ENCODE results near the gene EFNB2.

Gene EFNB2

DNA sequence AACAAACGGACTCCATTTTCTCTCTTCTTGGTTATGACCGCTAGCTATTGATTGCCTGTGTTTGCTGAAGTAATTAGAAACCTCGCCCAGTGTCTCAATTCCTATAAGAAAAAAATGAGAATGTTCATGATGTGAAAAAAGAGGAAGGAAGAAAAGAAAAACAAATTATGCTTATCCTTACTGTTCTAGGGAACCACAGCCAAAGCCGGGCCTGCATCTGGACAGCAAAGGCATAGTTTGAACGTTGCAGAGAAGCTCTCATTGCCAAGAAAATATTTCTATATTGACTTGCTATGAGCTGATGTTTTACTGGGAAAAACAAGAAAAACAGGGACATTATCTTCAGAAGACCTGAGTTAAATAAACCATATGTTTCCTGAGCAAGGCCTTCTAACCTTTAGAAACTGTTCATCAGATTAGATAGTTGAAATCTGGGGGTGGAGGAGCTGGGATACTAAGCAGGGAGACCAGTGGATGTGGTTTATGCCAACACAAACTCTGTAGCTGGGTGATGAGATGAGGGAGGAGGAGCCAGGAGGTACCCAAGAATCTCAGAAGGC is 55.0 kb downstream of the EFNB2 start:
- no peak for DNase-seq

DNA sequence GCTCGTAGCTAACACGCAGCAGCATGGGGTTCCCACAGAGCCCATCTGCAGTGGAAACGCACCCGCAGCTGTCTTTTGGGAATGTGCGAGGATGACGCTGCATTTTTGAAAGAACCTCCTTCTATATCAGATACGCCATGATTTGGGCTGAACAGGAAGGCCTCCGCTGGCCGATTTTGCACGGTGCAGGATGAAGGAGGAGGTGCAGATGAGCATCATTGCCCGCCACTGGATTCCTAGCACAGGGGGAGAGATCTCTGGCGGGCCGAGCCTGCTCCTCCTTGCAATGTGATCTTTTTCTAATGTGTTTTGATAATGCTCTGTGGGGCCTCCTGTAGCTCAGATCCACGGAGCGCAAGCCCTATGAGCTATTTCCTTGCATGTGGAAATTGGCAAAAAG is 55.5 kb downstream of the EFNB2 start:
- no peak for DNase-seq

DNA sequence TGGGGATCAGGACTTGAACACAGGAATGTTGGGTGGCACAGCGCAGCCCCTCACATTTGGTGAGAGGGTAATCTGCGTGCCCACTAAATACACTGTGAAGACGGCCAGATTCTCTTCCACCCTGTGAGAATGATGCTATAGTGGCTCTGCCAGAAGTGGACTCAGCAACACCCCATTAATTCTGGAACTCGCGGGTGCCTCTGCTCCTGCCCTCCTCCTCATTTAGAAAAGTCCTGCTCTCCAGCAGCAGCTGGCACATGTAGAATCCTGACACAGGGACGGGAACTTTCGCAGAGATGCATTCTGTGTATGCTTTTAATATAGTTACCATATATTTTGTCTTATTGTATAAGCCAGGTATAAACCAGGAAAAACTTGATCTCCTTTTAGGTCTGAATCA is 57.3 kb downstream of the EFNB2 start:
- DNase-seq = no peak

DNA sequence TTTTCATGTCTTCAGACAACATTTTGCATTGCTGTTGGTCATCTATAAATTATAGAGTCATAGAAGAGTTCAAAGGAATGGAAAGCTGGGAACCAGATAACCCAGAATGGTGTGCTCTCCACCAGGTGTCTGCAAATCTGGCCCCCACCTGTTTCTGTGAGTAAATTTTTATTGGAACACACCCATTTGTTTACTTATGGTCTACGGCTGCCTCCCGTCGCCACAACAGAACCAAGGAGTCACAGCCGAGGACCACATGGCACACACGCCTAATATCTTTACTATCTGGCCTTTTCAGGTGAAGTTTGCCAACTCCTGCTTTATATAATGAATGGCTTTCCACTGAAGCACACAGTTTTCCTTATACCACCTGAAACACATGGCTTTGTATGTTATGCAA is 58.2 kb downstream of the EFNB2 start:
- no peak for DNase-seq

DNA sequence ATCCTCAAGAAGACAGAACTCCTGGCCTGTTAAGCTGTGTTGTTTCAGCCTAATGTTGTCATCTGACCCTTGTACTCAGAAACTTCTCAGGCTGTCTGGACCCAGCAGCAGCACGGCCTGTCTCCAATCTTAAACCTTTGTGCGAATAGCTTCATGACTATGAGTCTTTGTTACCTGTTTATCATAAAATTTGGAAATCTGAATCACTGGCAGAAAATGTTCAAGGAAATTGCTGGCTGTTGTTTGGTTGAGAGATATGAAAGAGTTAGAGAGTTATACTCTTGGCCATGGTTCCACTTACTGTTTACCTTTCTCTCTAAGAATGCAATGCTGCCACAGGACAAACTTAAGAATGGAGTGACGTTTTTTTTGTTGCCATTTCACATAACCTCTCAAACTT is 59.6 kb downstream of the EFNB2 start:
- DNase-seq = no peak

DNA sequence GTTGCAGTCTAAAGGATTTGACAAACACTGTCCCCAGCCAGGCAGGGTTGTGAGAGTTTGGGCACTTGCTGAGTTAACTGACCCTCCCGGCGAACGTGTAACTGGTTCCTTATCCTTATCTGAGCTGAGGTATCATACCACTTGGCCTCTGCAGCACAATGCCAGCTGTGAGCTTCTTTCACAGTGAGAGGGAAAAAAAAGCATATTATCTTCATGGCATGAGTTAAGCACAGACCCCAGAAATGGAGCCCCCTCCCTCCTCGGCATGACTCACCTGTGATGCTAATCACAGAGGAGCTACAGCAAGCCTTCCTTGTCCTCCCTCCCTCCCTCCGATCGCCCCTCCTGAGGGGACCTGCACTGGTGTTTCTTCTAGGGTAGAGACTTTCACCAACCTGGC is 60.5 kb downstream of the EFNB2 start:
- no peak for DNase-seq

DNA sequence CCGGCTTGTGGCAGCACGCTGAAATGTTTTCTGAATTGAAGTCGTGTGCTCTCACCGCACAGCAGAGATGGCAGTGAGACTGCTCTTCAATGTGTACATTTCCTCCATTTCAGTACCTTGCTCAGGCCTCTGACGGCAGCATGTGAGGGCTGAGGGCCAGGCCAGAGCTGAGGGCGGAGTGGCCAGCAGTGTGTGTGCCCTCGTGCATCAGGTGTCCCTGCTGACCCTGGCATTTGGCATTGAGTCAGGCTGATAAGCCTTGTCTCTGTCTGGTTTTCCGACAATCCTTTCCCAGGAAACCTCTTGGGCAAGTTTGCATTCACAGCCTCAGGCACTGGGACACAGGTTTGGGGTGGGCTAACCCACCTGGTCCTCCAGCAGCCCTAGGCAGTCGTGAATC is 62.3 kb downstream of the EFNB2 start:
- DNase-seq = no peak

DNA sequence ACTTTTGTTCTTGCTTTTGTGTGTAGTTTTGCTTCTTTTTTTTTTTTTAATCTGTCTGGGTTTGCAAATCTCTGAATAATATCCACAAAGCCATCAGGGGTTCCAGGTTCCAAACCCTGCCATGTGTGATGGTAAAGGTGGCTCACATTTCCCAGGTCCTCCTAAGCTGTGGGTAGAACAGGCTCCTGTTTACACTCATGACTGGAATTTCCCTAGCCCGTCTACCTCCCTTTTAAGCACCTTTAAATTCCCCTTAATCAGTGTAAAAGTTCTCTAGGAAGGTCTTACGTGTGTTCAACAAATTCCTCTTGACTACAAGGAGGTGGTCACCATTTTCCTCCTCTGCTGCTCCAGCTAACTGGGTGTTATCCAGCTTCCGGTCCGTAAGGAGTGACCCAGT is 62.8 kb downstream of the EFNB2 start:
- DNase-seq = no peak

DNA sequence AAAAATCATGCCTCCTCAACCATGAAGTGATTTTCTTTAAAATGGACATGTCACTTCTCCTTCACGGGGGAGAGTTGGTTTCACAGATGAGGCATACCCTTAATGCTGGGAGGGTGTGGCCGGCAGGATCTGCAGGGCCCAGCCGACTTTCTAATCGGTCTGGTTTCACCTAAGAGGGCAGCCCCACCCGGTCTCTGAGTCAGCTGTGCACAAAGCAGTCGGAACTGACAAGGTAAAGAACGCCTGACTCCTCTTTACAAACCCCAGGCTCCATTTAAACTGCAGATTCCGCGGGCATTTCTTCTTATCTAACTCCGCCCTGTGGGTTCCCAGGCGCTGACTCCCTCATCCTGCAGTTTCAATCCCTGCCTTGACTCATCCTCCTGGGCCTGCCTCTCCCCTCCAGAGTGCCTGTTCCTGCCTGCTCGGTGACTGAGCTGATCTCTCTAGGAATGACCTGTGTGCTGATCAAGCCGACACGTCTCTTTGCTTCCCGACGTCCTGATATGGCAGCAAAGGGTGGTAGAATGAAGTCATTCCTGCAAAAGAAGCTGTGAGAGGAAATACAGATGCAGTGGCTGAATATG is 63.4 kb downstream of the EFNB2 start:
- no peak for DNase-seq

DNA sequence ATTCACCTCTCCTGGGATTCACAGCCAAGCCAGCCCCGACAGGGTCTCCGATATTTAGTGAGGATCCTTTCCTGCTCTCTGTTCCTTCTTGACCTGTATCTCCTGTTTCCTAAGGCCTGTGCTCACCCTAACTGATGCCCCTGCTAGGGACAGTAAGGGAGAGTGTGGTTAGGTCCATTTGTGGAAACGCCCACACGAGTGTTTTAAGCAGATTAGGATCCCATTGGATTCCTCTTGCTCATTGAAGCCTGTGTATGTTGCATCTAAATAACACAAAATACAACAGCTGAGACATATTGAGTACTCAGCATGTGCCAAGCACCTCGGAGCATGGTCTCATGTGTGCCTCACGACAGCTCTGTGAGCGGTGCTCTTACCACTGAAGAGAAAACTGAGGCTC is 64.9 kb downstream of the EFNB2 start:
- DNase-seq = no peak

DNA sequence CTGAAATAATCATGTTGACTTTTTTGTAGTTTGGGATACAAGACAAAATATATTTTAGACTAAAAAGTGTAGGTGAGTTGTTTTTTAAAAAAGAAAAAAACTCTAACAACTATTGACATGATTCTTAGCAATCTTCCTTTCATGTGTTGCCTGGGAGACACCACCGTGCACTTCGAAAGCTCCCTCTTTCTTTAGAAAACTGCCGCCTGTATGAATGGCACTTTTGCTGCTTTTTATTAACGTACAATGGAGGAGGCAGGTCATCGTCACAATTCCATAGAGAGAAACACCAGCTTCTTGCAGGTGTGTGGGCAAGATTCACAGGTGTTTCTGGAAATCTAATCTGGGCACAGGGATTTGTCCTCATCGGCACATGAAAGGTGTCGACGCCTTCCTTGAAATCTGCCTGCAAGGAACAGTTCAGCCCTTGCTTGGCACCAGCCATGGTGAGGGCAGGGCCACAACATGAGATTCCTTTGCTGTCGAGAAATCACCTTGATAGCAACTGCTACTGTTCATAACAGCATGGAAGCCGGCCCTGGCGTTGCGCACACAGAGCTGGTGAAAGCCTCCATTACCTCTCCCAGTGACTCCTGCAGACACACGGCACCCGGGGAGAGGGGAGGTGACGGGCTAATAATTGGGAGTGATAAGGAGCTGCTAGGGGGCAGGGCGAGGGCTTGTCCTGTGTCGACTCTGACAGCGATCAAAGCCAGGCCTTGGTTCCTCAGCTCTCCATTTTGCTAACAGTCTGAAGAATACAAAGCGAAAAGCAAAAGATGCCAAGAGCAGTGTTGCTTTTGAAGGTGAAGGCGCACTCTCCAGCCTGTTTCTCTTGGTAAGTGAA is 66.5 kb downstream of the EFNB2 start:
- DNase-seq = no peak

DNA sequence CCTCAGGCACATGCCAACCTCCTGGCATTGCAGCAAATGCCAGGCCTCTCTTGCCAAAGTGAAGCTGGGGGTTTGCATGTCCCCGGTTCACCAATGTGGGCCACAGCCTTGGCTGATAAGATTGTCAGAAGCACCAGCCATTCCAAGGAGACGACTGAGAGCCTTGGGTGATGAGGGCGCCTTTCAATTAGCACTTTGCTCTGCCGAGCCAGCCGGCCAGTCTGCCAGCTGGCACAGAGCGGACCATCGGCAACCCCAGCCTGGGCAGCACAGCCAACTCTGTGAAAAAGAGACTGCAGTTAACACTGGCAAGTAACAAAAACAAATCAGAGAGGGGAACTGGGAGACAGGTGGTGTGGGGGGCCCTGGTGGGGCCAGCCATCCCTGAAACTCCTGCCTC is 67.3 kb downstream of the EFNB2 start:
- DNase-seq = no peak

DNA sequence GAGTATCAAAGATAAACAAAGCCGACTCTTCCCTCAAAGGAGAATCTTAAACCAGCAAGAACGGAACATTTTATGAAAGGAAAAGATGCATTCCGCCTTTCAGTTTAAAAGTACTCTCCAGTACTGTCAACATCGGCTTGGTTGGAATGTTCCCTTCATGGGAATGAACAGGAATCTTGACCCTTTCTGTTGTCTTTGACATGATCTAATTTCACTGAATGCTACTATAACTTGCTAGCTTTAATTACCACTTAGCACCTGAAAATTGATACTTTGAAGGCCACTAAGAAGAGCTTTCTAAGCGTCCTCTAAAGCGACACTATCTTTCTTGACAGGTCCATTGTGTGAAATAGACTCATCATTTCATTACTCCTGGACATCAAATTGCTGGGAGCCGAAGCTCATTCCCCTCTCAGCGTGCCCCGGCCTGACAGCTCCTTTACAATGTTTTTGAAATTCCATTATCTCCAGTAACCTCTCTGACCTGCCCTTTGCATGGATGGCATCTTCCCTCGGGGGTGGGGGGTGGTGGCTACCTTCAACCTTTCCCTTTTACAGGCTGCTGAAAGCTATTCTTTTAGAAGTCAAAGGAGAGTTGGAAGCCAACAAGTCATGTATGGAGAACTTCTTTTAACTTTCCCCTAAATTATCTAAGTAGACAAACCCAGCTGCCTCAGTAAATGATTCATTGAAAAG is 67.9 kb downstream of the EFNB2 start:
- no peak for DNase-seq

DNA sequence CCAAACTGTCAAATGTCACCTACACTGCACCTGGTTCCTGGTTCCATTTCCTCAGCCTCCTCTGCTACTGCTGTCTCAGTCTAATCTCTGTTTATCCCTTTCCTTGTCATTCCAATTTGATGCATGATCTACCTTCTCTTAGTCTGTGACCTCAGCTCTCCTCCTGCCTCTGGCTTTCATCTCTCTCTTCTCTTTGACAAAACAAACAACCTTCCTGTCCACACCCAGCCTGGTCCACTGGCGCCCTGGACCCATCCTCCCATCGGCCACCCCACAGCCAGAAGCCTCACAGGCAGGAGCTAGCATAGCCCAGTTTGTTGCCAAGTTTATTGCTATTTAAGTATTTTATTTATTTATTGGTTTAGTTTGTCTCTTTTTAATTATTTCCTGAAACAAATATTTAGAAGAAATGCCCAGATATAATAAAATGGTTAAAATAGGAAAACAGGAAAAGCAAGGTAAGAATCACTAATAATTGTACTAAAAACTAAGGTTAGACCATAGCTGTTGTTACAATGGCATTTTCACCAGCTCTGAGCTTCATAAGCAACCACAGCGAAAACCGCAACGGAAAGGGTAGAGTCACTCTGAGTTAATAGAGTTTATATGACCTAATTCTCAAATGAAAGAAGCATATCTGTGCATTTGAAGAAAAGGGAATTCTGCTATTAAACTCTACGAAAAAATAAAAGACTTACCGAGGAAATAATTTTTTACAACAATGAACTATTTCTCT is 68.6 kb downstream of the EFNB2 start:
- no peak for DNase-seq

DNA sequence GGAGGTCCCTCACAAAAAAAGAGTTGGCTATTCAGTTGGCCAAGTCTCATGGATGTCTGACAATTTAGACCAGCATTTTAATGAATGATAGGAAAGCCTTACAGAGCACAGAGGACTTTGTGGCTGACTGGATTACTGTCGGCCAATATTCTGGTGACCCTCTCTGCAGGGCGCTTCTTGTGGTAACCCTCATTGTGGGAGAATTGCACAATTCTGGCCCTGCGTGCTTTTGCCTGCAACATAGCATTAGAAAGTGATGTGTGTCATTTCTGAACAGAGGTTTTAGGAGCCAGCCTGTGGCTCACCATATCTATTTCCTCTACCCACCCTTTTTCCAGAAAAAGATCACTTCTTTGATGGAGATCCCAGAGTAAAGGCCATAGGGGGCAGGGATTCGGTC is 71.4 kb downstream of the EFNB2 start:
- no peak for DNase-seq

DNA sequence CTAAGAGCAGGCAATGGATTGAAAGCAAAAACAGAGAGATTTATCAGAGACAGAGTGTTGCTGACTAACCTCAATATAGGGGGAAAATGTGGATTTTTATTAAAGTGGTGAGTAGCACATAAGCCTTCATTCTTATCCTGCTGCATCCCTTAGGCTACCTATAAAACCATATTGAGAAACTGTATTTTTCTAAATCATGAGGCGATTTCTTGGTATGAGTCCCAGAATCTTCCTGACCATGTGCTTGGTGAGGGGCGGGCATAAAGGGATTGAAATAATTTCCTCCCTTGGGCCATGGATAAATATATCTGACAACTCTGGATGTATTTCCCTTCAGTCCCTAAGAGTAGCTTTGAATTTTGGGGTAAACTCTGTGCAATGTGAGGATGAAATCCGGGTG is 72.8 kb downstream of the EFNB2 start:
- no peak for DNase-seq

DNA sequence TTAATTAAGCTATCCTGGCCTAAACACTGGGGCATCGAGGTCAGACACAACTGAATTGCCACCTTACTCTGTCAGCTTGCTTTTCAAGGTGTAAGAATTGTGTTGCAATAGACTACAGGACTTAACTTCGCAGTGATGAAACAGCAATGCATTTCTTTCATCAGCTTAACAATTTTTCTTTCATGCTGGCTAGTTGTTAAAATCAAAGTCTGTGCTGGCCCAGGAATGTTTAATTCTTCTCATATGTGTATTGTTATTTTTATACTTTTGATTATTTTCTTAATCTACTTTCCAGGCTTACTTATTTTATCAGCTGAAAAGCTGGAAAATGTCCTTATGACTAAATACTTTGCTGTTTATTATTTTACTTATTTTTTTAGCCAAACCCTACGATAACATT is 79.7 kb downstream of the EFNB2 start:
- no peak for DNase-seq

DNA sequence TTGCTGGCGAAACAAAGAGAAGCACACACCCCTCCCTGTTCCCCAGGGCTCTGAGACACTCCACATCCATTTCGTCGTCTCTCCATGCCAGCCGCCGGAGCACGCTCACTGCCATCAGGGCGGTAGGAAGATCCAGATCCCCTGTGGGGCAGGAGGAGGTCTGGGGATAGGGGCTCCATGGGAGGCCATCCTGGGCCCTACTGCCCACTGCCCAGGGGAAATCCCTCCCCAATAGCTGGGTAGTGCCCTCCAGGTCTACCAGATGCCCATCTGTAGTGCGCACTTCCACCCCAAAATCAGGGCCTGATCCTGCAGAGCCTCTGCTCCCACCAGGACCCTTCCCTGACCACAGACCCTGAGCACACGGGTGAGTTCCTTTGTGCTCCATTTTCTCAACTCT is 80.3 kb downstream of the EFNB2 start:
- no peak for DNase-seq

DNA sequence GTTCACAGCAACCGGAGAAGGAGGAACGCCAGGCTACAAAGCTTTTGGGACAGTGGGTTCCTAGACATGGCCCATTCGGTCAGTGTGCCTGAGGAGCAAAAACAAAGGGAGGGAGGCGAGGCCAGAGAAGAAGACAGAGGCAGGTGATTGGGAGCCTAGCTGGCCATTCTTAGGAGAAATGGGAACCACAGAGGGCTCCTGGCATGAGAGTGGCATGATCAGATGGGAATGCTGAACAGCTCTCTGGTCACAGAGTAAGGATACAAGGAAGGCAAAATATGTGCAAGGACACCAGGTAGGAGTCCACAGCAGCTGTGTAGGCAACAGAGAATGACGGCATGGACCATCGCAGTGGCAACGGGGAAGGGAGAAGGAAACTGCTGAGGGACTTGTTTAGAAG is 82.4 kb downstream of the EFNB2 start:
- DNase-seq = no peak

DNA sequence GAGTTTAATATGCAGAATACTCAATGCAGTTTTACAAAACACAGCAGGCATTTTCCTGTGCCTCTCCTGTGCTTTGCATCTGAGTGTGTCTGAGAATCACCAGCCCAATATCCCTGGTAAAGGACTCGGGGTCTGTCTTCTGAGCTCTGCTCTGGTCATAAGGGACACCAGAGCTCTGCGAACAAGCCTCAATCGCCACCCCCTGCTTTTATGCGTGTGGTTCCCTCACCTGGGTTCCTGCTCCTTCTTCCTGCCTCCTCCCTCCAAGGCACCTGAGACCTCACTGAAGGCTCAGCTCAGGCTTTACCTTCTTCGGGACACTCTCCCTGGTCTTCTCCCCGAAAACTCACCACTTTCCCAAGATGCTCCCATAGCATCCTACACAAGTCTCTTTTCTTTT is 84.5 kb downstream of the EFNB2 start:
- DNase-seq = no peak

DNA sequence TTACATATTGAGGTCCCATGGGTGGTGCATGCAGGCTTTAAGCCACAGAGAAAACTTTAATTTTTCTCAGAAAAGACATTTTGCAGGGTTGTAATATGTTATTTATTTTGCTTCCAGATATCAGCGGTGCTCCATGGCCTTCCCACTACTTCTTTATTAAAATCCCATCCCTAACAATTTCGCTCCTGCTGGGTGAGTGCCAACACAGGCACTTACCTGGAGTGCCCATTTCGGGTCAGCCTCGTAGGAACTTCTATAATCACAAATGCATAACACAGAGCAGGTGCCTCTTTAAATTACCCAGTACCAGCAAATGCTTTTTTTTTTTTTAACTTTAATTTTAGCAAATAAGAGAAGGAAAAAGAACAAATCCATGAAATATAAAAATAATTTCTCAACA is 86.4 kb downstream of the EFNB2 start:
- no peak for DNase-seq

DNA sequence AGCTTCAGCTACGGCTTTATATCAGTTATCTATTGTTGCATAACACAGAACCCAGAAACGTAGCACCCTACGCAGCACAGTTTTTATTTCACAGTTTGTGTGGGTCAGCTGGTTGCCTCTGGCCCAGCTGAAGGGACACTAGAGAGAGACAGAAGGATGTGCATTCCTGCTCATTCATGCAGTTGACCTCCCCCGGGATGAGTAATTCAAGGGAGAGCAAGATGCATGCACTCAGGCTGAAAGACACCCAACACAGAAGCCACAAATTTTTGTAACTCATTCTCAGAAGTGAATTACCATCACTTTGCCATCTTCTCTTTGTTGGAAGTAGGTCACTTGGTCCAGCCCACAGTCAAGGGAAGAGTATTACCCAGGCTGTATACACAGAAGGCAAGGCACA is 89.5 kb downstream of the EFNB2 start:
- no peak for DNase-seq

DNA sequence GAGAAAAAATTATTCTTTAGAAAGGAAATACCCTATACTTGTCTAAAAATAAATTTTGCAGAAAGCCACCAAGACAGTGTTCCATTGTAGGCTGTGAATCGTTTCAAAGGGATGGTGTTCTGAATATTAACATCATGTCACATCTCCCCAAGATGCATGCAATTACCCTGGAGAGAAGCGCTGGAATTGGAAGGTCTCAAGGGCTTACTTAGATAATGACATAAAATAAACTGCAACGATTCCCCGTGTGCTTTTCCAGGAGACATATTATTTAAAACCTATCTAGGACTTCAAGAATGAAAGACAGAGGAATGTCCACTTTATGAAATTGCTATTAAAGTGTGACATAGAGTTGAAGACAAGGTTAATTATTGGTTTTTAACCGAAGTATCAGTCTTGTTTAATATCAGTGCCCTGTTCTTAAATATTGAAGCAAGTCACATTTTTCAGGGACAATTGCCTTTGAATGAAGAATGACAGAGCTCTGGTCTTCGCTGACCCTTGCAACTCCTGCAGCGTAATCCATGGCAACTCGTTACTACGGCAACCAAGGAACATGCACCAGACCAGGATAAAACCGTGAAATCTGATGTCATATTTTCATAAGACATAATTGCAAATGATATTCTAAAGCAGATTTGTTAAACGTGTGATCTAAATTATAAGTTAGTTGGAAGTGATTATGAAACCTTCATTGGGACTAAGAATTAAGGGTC is 91.7 kb downstream of the EFNB2 start:
- DNase-seq = no peak
